ENCODE measurements around the gene GSS.

DNA sequence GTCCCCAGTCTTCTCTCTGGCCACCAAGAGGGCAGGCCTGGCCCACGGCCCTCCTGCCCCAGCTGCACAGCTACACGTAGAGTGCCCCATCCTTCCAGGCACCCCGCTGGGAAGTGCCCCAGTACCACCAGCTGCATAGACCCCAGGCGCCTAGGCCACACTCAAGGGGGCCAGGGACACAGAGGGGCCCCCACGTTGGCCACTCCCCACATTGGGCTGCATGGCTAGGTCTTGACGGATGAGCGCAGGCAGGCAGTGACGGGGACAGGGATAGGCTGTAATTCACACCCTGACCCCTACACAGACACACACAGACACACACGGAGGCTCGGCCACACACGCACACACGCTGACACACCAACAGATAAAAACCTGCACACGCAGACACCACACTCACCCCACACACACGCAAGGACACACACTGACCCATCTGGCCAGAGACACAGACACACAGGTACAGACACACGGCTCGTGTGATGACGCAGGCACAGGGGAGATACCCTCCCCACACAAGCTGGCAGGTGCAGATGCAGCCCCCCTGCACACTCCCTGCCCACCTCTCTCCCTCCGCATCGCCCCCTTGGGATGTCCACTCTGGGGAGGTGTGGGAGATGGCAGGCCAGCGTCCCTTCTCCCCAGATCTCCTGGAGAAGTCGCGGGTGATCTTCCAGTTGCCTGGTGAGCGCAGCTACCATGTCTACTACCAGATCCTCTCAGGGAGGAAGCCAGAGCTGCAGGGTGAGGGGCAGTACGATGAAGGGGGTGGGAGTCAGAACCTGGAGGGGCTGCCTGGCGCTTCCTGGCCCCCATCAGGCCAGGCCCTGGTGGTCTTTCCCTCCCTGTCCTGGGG is 30.1 kb upstream of the GSS start:
- TF ChIP-seq FOXA1 (IDR thresholded peaks at IDR 0.05) (no peak), NFRKB (IDR thresholded peaks at IDR 0.05) (no peak), ZNF384 (IDR thresholded peaks at IDR 0.05) (no peak), FOXK2 (IDR thresholded peaks at IDR 0.05) (no peak), SUZ12 (IDR thresholded peaks at IDR 0.05) (no peak), FOXM1 (IDR thresholded peaks at IDR 0.05; ENCODE audit: borderline replicate concordance) (no peak), BHLHE40 (IDR thresholded peaks at IDR 0.05; ENCODE audit: borderline replicate concordance) (no peak), SP1 (IDR thresholded peaks at IDR 0.05) (no peak), HDGF (IDR thresholded peaks at IDR 0.05; ENCODE audit: borderline replicate concordance) (no peak), TARDBP (IDR thresholded peaks at IDR 0.05) (no peak), PKNOX1 (IDR thresholded peaks at IDR 0.05) (no peak)
